ENCODE results near the gene ENPP6. TPM values are rescaled to one million over a fixed set of nuclear protein-coding genes. Genes with fewer than 3 reads are reported as not detected.

The ENPP6 gene
- total RNA-seq, 1 donor from 2014 or later = not detected

- TF ChIP-seq CTCF (IDR thresholded peaks at IDR 0.05) = no peak
- no peak overlapping the region for H3K4me3 Mint-ChIP-seq
- POLR2A ChIA-PET = no interaction called here
- H3K4me1 Mint-ChIP-seq = no peaks in the 10 kb centered on the region
- no peak overlapping the region for H3K27ac Mint-ChIP-seq
- peaks cover 5% of the 10 kb centered on the region for H3K27me3 Mint-ChIP-seq
- DNase-seq (no peak), ATAC-seq (ENCODE audit: low read depth) (no peak)
- no peaks in the 10 kb centered on the region for H3K9me3 Mint-ChIP-seq
- intact Hi-C loops (cut with micrococcal nuclease) = no loop called here
- CTCF ChIA-PET = no interaction called here
- no peaks in the 10 kb centered on the region for H3K36me3 Mint-ChIP-seq (ENCODE audit: low read depth)
These were observed 154.9 kb downstream of the ENPP6 start for GRCh38 chr4:184062769-184063168.

GRCh38 chr4:184061582-184061981 lies 156.1 kb downstream of the ENPP6 start:
- Mint-ChIP-seq H3K27ac (no peak overlapping the region), H3K4me3 (no peak overlapping the region), H3K9me3 (no peaks in the 10 kb centered on the region), H3K36me3 (ENCODE audit: low read depth) (no peaks in the 10 kb centered on the region), H3K4me1 (no peaks in the 10 kb centered on the region), H3K27me3 (peaks cover 5% of the 10 kb centered on the region)
- CTCF ChIA-PET = no interaction called here
- POLR2A ChIA-PET = no interaction called here
- DNase-seq = no peak
- intact Hi-C loops (cut with micrococcal nuclease) = no loop called here
- ATAC-seq (ENCODE audit: low read depth) = no peak
- TF ChIP-seq CTCF (IDR thresholded peaks at IDR 0.05) = no peak

GRCh38 chr4:184059099-184059498 lies 158.6 kb downstream of the ENPP6 start:
- H3K4me1 Mint-ChIP-seq = no peaks in the 10 kb centered on the region
- H3K27ac Mint-ChIP-seq = no peak overlapping the region
- H3K4me3 Mint-ChIP-seq = no peak overlapping the region
- H3K36me3 Mint-ChIP-seq (ENCODE audit: low read depth) = no peaks in the 10 kb centered on the region
- H3K27me3 Mint-ChIP-seq = peaks cover 3% of the 10 kb centered on the region
- ChIA-PET POLR2A (no interaction called here), CTCF (no interaction called here)
- TF ChIP-seq CTCF (IDR thresholded peaks at IDR 0.05) = no peak
- no peaks in the 10 kb centered on the region for H3K9me3 Mint-ChIP-seq
- ATAC-seq (ENCODE audit: low read depth) (no peak), DNase-seq (no peak)
- intact Hi-C loops (cut with micrococcal nuclease) = no loop called here

GRCh38 chr4:184058026-184058425 lies 159.6 kb downstream of the ENPP6 start:
- no peak for ATAC-seq (ENCODE audit: low read depth)

GRCh38 chr4:184056877-184057276 lies 160.8 kb downstream of the ENPP6 start:
- Mint-ChIP-seq H3K27ac (no peak overlapping the region), H3K9me3 (no peaks in the 10 kb centered on the region), H3K36me3 (ENCODE audit: low read depth) (no peaks in the 10 kb centered on the region), H3K4me1 (no peaks in the 10 kb centered on the region), H3K4me3 (no peak overlapping the region), H3K27me3 (peaks cover 3% of the 10 kb centered on the region)
- CTCF ChIA-PET = no interaction called here
- no peak for ATAC-seq (ENCODE audit: low read depth)
- no peak for TF ChIP-seq CTCF (IDR thresholded peaks at IDR 0.05)
- intact Hi-C loops (cut with micrococcal nuclease) = no loop called here
- POLR2A ChIA-PET = no interaction called here
- DNase-seq = no peak

More at GRCh38 chr4:184058026-184058425, 159.6 kb downstream of the ENPP6 start:
- Mint-ChIP-seq H3K36me3 (ENCODE audit: low read depth) (no peaks in the 10 kb centered on the region), H3K27ac (no peak overlapping the region), H3K4me1 (no peaks in the 10 kb centered on the region), H3K9me3 (no peaks in the 10 kb centered on the region), H3K4me3 (no peak overlapping the region), H3K27me3 (peaks cover 3% of the 10 kb centered on the region)
- no peak for TF ChIP-seq CTCF (IDR thresholded peaks at IDR 0.05)
- intact Hi-C loops (cut with micrococcal nuclease) = no loop called here
- ChIA-PET CTCF (no interaction called here), POLR2A (no interaction called here)
- DNase-seq = no peak

Data from activated B cell treated with CpG ODN at 0.5 μM for 24 hours (primary cell).